NB4 (cell line): ENCODE data around the gene TRAPPC2L.
A peak's percentile ranks its signal among the peaks of the same experiment; 100 is the strongest.

Experiments
- CTCF ChIP-seq: IDR thresholded peaks from one replicate; pipeline ENCODE4 v1.5.1; 2012; ENCODE audit warnings: low read depth, low read length
- POLR2A ChIP-seq: IDR thresholded peaks from 2 replicates; pipeline ENCODE4 v1.6.1; 2011; ENCODE audit warnings: mild to moderate bottlenecking; ENCODE audit not compliant: insufficient read length; ENCODE audit errors: extremely low read depth
- TF ChIP-seq, protein P1 (sequence below): IDR thresholded peaks from 2 replicates; pipeline ENCODE4 v1.6.1; 2011; ENCODE audit warnings: low read depth, low read length

GRCh38 chr16:88812513-88813268 lies 44.2 kb upstream of the TRAPPC2L start:
- TF ChIP-seq CTCF, result peak; percentile 32
- TF ChIP-seq, protein P1, sequence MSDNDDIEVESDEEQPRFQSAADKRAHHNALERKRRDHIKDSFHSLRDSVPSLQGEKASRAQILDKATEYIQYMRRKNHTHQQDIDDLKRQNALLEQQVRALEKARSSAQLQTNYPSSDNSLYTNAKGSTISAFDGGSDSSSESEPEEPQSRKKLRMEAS, result peak; percentile 67; the same call in 1 of the 2 replicates
- no peak for TF ChIP-seq POLR2A
